Left renal cortex interstitium (tissue), 4 donors: ENCODE results near the gene TM9SF4. TPM values are rescaled to one million over a fixed set of nuclear protein-coding genes. Genes with fewer than 3 reads are reported as not detected.

Source experiments
- DNase-seq, 4 donors: peaks; one replicate each; pipeline ENCODE4 v3.0.0-alpha.2; 2013; ENCODE audit warnings: low read depth in 4 of 4, low spot score in 2 of 4, missing footprints in 1 of 4
- polyA plus RNA-seq, 4 donors: library from polyadenylated mRNA; unstranded; fragments of 120-200 nt; gene quantifications; one replicate each; pipeline ENCODE4 v1.2.1, GENCODE V29; 2013; ENCODE audit not compliant: insufficient read length in 4 of 4

Gene TM9SF4
- polyA plus RNA-seq, 4 donors: 66.7 to 72.9 (median 69.4) TPM

GRCh38 chr20:32205110-32205842 lies 95.8 kb downstream of the TM9SF4 start:
- DNase-seq: no peak

GRCh38 chr20:32205843-32206759 lies 96.6 kb downstream of the TM9SF4 start:
- DNase-seq: no peak

- no peak for DNase-seq
Observed at GRCh38 chr20:32206760-32207625, 97.5 kb downstream of the TM9SF4 start.

- peak in 3 of 4 donors; percentile 70 to 81 (median 78) for DNase-seq
Observed at GRCh38 chr20:32207626-32208498, 98.3 kb downstream of the TM9SF4 start, which contains the start of the genes PLAGL2 and POFUT1. Gene PLAGL2, minus strand, starts transcription at chr20:32207743. Its CDS starts 5,565 bp downstream, at chr20:32202178. Gene POFUT1, plus strand, starts transcription at chr20:32207880. Its CDS starts 62 bp downstream, at chr20:32207942.

GRCh38 chr20:32208499-32209154 lies 99.1 kb downstream of the TM9SF4 start:
- no peak for DNase-seq

- DNase-seq: no peak
Observed at GRCh38 chr20:32209850-32210605, 100.5 kb downstream of the TM9SF4 start.

- no peak for DNase-seq
Observed at GRCh38 chr20:32213870-32214269, 104.4 kb downstream of the TM9SF4 start.

- no peak for DNase-seq
Observed at GRCh38 chr20:32215147-32215546, 105.6 kb downstream of the TM9SF4 start.

GRCh38 chr20:32215729-32216128 lies 106.2 kb downstream of the TM9SF4 start:
- no peak for DNase-seq

GRCh38 chr20:32216179-32217142 lies 106.9 kb downstream of the TM9SF4 start:
- DNase-seq: no peak

Other genes starting within 250 kb of the TM9SF4 start
- gene DUSP15, start 239.2 kb upstream of the TM9SF4 start, polyA plus RNA-seq: 10 to 100 TPM; 16.6 to 20.7 (median 19.1) TPM
- gene TTLL9, start 239.1 kb upstream of the TM9SF4 start, polyA plus RNA-seq: 1 to 10 TPM; 2.2 to 5.9 (median 3.8) TPM
- 10 to 100 TPM; 19.8 to 22.2 (median 20.7) TPM for gene PDRG1, start 157.7 kb upstream of the TM9SF4 start, polyA plus RNA-seq
- gene XKR7, start 141.6 kb upstream of the TM9SF4 start, polyA plus RNA-seq: under 1 TPM; 0.20 to 0.64 (median 0.32) TPM
- 1 to 10 TPM; 6.6 to 8.5 (median 7.9) TPM for gene CCM2L, start 99.3 kb upstream of the TM9SF4 start, polyA plus RNA-seq
- 1 to 10 TPM; 1.9 to 3.0 (median 2.4) TPM for gene HCK, start 57.5 kb upstream of the TM9SF4 start, polyA plus RNA-seq
- 10 to 100 TPM; 18.0 to 24.2 (median 19.3) TPM for gene PLAGL2, start 98.0 kb downstream of the TM9SF4 start, polyA plus RNA-seq
- gene POFUT1, start 98.2 kb downstream of the TM9SF4 start, polyA plus RNA-seq: 10 to 100 TPM; 44.3 to 50.1 (median 44.7) TPM
- 10 to 100 TPM; 38.7 to 45.7 (median 41.4) TPM for gene KIF3B, start 167.9 kb downstream of the TM9SF4 start, polyA plus RNA-seq
- 10 to 100 TPM; 55.7 to 77.9 (median 65.3) TPM for gene ASXL1, start 248.6 kb downstream of the TM9SF4 start, polyA plus RNA-seq